Liver (tissue), 9 donors: Measurements from ENCODE around the gene RNF144B. TPM values are rescaled to one million over a fixed set of nuclear protein-coding genes. Genes with fewer than 3 reads are reported as not detected.

Source experiments
- DNase-seq: peaks from one replicate; pipeline ENCODE4 v3.0.0-alpha.2; 2017; ENCODE audit warnings: low spot score
- H3K27ac ChIP-seq, 2 donors: one replicate each; pipeline ENCODE4 v1.7.0; 2013; ENCODE audit warnings: inconsistent platforms in 2 of 2, low read length in 2 of 2, control low read depth in 1 of 2, low read depth in 1 of 2, mild to moderate bottlenecking in 1 of 2
- H3K27me3 ChIP-seq, 4 donors: one replicate each; pipeline versions ENCODE4 v1.6.1 to v1.7.0; 2013; ENCODE audit warnings: low read length in 3 of 4, inconsistent platforms in 1 of 4, mild to moderate bottlenecking in 1 of 4, moderate library complexity in 1 of 4; ENCODE audit not compliant: control insufficient read depth in 4 of 4, insufficient read depth in 4 of 4
- H3K36me3 ChIP-seq, 4 donors: one replicate each; pipeline versions ENCODE4 v1.6.1 to v1.7.0; 2013; ENCODE audit warnings: low read length in 3 of 4, mild to moderate bottlenecking in 3 of 4, low read depth in 1 of 4, moderate library complexity in 1 of 4; ENCODE audit not compliant: control insufficient read depth in 4 of 4, insufficient read depth in 3 of 4
- H3K4me1 ChIP-seq, 4 donors: one replicate each; pipeline versions ENCODE4 v1.6.1 to v1.7.0; 2013; ENCODE audit warnings: low read length in 3 of 4, mild to moderate bottlenecking in 3 of 4, moderate library complexity in 1 of 4; ENCODE audit not compliant: control insufficient read depth in 4 of 4, insufficient read depth in 4 of 4
- H3K4me3 ChIP-seq, 3 donors: one replicate each; pipeline versions ENCODE4 v1.6.1 to v1.7.0; 2013; ENCODE audit warnings: low read length in 3 of 3, control low read depth in 1 of 3, low read depth in 1 of 3, mild to moderate bottlenecking in 1 of 3
- H3K9ac ChIP-seq, 2 donors: one replicate each; pipeline ENCODE4 v1.7.0; 2013; ENCODE audit warnings: low read length in 2 of 2, mild to moderate bottlenecking in 2 of 2, moderate library complexity in 2 of 2, control low read depth in 1 of 2, low read depth in 1 of 2
- H3K9me3 ChIP-seq, 4 donors: one replicate each; pipeline versions ENCODE4 v1.6.1 to v1.7.0; 2013; ENCODE audit warnings: low read length in 3 of 4; ENCODE audit not compliant: control insufficient read depth in 4 of 4
- ATF3 ChIP-seq: IDR thresholded peaks from 2 replicates; pipeline ENCODE4 v1.6.1; 2016; ENCODE audit warnings: antibody characterized with exemption
- CTCF ChIP-seq: fragments of 150-350 bp; IDR thresholded peaks from 2 replicates; pipeline ENCODE4 v1.5.1; 2017; ENCODE audit warnings: improper control_type of control experiment, low read depth, low read length; ENCODE audit not compliant: missing input control
- EGR1 ChIP-seq, 2 donors: IDR thresholded peaks; 2 replicates each; pipeline ENCODE4 v1.6.1; 2016 to 2018; ENCODE audit warnings: antibody characterized with exemption in 2 of 2, low read depth in 2 of 2
- FOXA1 ChIP-seq: IDR thresholded peaks from 2 replicates; pipeline ENCODE4 v1.6.1; 2016; ENCODE audit warnings: antibody characterized with exemption
- FOXA2 ChIP-seq: IDR thresholded peaks from 2 replicates; pipeline ENCODE4 v1.6.1; 2016; ENCODE audit warnings: antibody characterized with exemption
- GABPA ChIP-seq, 2 donors: IDR thresholded peaks in 1 of 2; conservative IDR thresholded peaks in 1 of 2; 2 replicates each; pipeline ENCODE4 v1.6.1; 2016; ENCODE audit warnings: antibody characterized with exemption in 2 of 2, mild to moderate bottlenecking in 1 of 2, moderate library complexity in 1 of 2
- HNF4A ChIP-seq, 2 donors: conservative IDR thresholded peaks; 2 replicates each; pipeline ENCODE4 v1.6.1; 2016; ENCODE audit warnings: antibody characterized with exemption in 2 of 2, mild to moderate bottlenecking in 2 of 2
- HNF4G ChIP-seq: IDR thresholded peaks from 2 replicates; pipeline ENCODE4 v1.6.1; 2016; ENCODE audit warnings: antibody characterized with exemption
- JUND ChIP-seq, 2 donors: IDR thresholded peaks; 2 replicates each; pipeline ENCODE4 v1.6.1; 2016; ENCODE audit warnings: antibody characterized with exemption in 2 of 2
- MAX ChIP-seq: IDR thresholded peaks from 2 replicates; pipeline ENCODE4 v1.6.1; 2016; ENCODE audit warnings: antibody characterized with exemption
- NR2F2 ChIP-seq: IDR thresholded peaks from 2 replicates; pipeline ENCODE4 v1.6.1; 2016; ENCODE audit warnings: antibody characterized with exemption
- RAD21 ChIP-seq, 2 donors: IDR thresholded peaks; 2 replicates each; pipeline ENCODE4 v1.6.1; 2016; ENCODE audit warnings: antibody characterized with exemption in 2 of 2, mild to moderate bottlenecking in 2 of 2
- RXRA ChIP-seq, 2 donors: IDR thresholded peaks; 2 replicates each; pipeline ENCODE4 v1.6.1; 2017 to 2018; ENCODE audit warnings: antibody characterized with exemption in 2 of 2, mild to moderate bottlenecking in 1 of 2
- SP1 ChIP-seq: IDR thresholded peaks from 2 replicates; pipeline ENCODE4 v1.6.1; 2018; ENCODE audit warnings: antibody characterized with exemption, mild to moderate bottlenecking
- TAF1 ChIP-seq: conservative IDR thresholded peaks from 2 replicates; pipeline ENCODE4 v1.6.1; 2016; ENCODE audit warnings: antibody characterized with exemption, mild to moderate bottlenecking
- YY1 ChIP-seq: IDR thresholded peaks from 2 replicates; pipeline ENCODE4 v1.6.1; 2016; ENCODE audit warnings: antibody characterized with exemption, mild to moderate bottlenecking
- ZBTB33 ChIP-seq: IDR thresholded peaks from 2 replicates; pipeline ENCODE4 v1.6.1; 2016; ENCODE audit warnings: antibody characterized with exemption
- WGBS: extraction: QIAGEN DNeasy Blood & Tissue Kit; methylation state at CpG from one replicate; pipeline ENCODE4 v1.1.7; 2013; 5-methylcytosine and 5-hydroxymethylcytosine counted together
- polyA plus RNA-seq, 2 donors: library from polyadenylated mRNA; stranded (reverse) in 1 of 2; unstranded in 1 of 2; fragments of 200-250 nt in 1 of 2; fragments of >200 nt in 1 of 2; fragmentation: Nextera tagmentation in 1 of 2; extraction: Ambion mirVana in 1 of 2; gene quantifications; one replicate each; pipeline versions ENCODE4 v1.2.1 to v1.2.3, GENCODE V29; 2013 to 2015
- total RNA-seq, 2 donors: library from RNA; depleted of rRNA; stranded (reverse); fragments of >200 nt; gene quantifications; one replicate each; pipeline ENCODE4 v1.2.3, GENCODE V29; 2014
- TF ChIP-seq, protein P1 (sequence below): IDR thresholded peaks from 2 replicates; pipeline ENCODE4 v1.6.1; 2016; ENCODE audit warnings: antibody characterized with exemption, mild to moderate bottlenecking
- donor health status: healthy.
- donor health status: healthy.
- donor health status: healthy.
- donor health status: healthy.
- donor health status: healthy.

RNF144B gene
- total and polyA plus RNA-seq, 4 donors = 3.0 to 15.1 (median 7.6) TPM

DNA sequence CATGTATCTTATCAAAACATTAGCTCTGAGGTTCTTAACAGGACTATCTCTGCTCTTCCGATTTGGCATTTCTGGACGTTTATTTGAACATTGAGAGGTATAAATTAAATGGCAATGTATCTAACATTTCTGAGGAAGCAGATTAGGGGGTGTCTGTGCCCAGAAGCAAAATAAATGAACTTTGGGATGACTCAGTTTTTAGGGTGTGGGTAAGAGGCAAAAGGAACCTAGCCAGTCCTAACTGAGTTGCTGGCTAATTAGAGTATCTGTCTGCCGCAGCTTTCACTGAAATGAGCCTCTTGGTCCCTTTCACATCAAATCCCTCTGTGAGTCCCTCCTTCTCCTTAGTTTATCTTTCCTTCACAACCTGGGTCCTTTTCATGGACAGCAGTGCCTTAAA is 1.1 kb downstream of the RNF144B start:
- peaks cover 1 to 26% (median 21%) of the 10 kb centered on the region in 4 donors for H3K4me1 ChIP-seq
- DNase-seq = no peak
- peak overlapping the region; percentile 85 to 97 for H3K27ac ChIP-seq
- peak overlapping the region; percentile 92 to 99 for H3K9ac ChIP-seq
- 6% methylated on average over 3 of the region's 3 CpGs for WGBS
- no peaks in the 10 kb centered on the region for H3K27me3 ChIP-seq
- peaks cover 0 to 3% (median 0%) of the 10 kb centered on the region in 4 donors for H3K36me3 ChIP-seq
- no peak for TF ChIP-seq RXRA (IDR thresholded peaks at IDR 0.05)
- no peak for TF ChIP-seq SP1
- TF ChIP-seq ATF3 = no peak
- TF ChIP-seq ZBTB33 = no peak
- TF ChIP-seq JUND (IDR thresholded peaks at IDR 0.05) = no peak
- H3K9me3 ChIP-seq = no peaks in the 10 kb centered on the region
- peak overlapping the region; percentile 69 to 98 (median 92) for H3K4me3 ChIP-seq

- TF ChIP-seq EGR1 (IDR thresholded peaks at IDR 0.05; ENCODE audit: low read depth in 2 of 2) (no peak), MAX (no peak), HNF4A (conservative IDR thresholded peaks at IDR 0.05) (peak in 1 of 2 donors; percentile 60), JUND (IDR thresholded peaks at IDR 0.05) (peak; percentile 10 to 30), CTCF (no peak), SP1 (no peak), FOXA1 (no peak), FOXA2 (no peak), ATF3 (no peak), ZBTB33 (peak; percentile 4), YY1 (no peak), RAD21 (IDR thresholded peaks at IDR 0.05) (peak in 1 of 2 donors; percentile 30), GABPA (IDR thresholded peaks at IDR 0.05 in 1 of 2, conservative IDR thresholded peaks at IDR 0.05 in 1 of 2) (no peak), HNF4G (no peak), NR2F2 (peak; percentile 0), TAF1 (peak; percentile 49), RXRA (IDR thresholded peaks at IDR 0.05) (peak in 1 of 2 donors; percentile 29)
- TF ChIP-seq, protein P1, sequence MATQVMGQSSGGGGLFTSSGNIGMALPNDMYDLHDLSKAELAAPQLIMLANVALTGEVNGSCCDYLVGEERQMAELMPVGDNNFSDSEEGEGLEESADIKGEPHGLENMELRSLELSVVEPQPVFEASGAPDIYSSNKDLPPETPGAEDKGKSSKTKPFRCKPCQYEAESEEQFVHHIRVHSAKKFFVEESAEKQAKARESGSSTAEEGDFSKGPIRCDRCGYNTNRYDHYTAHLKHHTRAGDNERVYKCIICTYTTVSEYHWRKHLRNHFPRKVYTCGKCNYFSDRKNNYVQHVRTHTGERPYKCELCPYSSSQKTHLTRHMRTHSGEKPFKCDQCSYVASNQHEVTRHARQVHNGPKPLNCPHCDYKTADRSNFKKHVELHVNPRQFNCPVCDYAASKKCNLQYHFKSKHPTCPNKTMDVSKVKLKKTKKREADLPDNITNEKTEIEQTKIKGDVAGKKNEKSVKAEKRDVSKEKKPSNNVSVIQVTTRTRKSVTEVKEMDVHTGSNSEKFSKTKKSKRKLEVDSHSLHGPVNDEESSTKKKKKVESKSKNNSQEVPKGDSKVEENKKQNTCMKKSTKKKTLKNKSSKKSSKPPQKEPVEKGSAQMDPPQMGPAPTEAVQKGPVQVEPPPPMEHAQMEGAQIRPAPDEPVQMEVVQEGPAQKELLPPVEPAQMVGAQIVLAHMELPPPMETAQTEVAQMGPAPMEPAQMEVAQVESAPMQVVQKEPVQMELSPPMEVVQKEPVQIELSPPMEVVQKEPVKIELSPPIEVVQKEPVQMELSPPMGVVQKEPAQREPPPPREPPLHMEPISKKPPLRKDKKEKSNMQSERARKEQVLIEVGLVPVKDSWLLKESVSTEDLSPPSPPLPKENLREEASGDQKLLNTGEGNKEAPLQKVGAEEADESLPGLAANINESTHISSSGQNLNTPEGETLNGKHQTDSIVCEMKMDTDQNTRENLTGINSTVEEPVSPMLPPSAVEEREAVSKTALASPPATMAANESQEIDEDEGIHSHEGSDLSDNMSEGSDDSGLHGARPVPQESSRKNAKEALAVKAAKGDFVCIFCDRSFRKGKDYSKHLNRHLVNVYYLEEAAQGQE = no peak
- H3K4me1 ChIP-seq = peaks cover 1 to 29% (median 21%) of the 10 kb centered on the region in 4 donors
Measured at GRCh38 chr6:18388942-18389341, 1.8 kb downstream of the RNF144B start.

More at GRCh38 chr6:18388942-18389341, 1.8 kb downstream of the RNF144B start:
- Histone ChIP-seq H3K27ac (peak overlapping the region; percentile 85 to 97), H3K36me3 (peaks cover 0 to 3% (median 0%) of the 10 kb centered on the region in 4 donors), H3K4me3 (peak overlapping the region; percentile 50 to 98 (median 69)), H3K27me3 (no peaks in the 10 kb centered on the region), H3K9me3 (no peaks in the 10 kb centered on the region), H3K9ac (peak overlapping the region; percentile 45 to 99)
- 7% methylated on average over 1 of the region's 1 CpG for WGBS
- DNase-seq = no peak
